ENCODE results near the gene ST6GAL2.

ST6GAL2 gene

GRCh38 chr2:106886916-106887758 lies 1.2 kb upstream of the ST6GAL2 start:
- H3K4me1 ChIP-seq (ENCODE audit: control insufficient read depth, insufficient read depth, low read length): peaks cover 21% of the 10 kb centered on the region
- no peaks in the 10 kb centered on the region for H3K36me3 ChIP-seq (ENCODE audit: control insufficient read depth in 2 of 2, insufficient read depth in 2 of 2, low read length in 2 of 2)
- peaks cover 6% of the 10 kb centered on the region in 2 donors for H3K27me3 ChIP-seq (ENCODE audit: control insufficient read depth in 1 of 2, insufficient read depth in 2 of 2, low read length in 2 of 2)
- no peak overlapping the region for H3K9ac ChIP-seq (ENCODE audit: low read length in 2 of 2)
- H3K4me3 ChIP-seq (ENCODE audit: low read length in 2 of 2): peak overlapping the region; percentile 52 to 78
- H3K27ac ChIP-seq (ENCODE audit: low read length): no peak overlapping the region
- H3K9me3 ChIP-seq (ENCODE audit: control insufficient read depth in 2 of 2, low read length in 2 of 2): no peaks in the 10 kb centered on the region

- H3K4me3 ChIP-seq (ENCODE audit: low read length in 2 of 2): peak overlapping the region; percentile 52 to 78
- no peaks in the 10 kb centered on the region for H3K9me3 ChIP-seq (ENCODE audit: control insufficient read depth in 2 of 2, low read length in 2 of 2)
- H3K27ac ChIP-seq (ENCODE audit: low read length): no peak overlapping the region
- no peak overlapping the region for H3K9ac ChIP-seq (ENCODE audit: low read length in 2 of 2)
- H3K4me1 ChIP-seq (ENCODE audit: control insufficient read depth, insufficient read depth, low read length): peaks cover 21% of the 10 kb centered on the region
- no peaks in the 10 kb centered on the region for H3K36me3 ChIP-seq (ENCODE audit: control insufficient read depth in 2 of 2, insufficient read depth in 2 of 2, low read length in 2 of 2)
- peaks cover 6% of the 10 kb centered on the region in 2 donors for H3K27me3 ChIP-seq (ENCODE audit: control insufficient read depth in 1 of 2, insufficient read depth in 2 of 2, low read length in 2 of 2)
Observed at GRCh38 chr2:106885329-106885728, 638 bp downstream of the ST6GAL2 start.

- no peak overlapping the region for H3K9ac ChIP-seq (ENCODE audit: low read length in 2 of 2)
- no peaks in the 10 kb centered on the region for H3K9me3 ChIP-seq (ENCODE audit: control insufficient read depth in 2 of 2, low read length in 2 of 2)
- H3K27ac ChIP-seq (ENCODE audit: low read length): no peak overlapping the region
- no peak overlapping the region for H3K4me3 ChIP-seq (ENCODE audit: low read length in 2 of 2)
- no peaks in the 10 kb centered on the region for H3K36me3 ChIP-seq (ENCODE audit: control insufficient read depth in 2 of 2, insufficient read depth in 2 of 2, low read length in 2 of 2)
- peaks cover 6% of the 10 kb centered on the region in 2 donors for H3K27me3 ChIP-seq (ENCODE audit: control insufficient read depth in 1 of 2, insufficient read depth in 2 of 2, low read length in 2 of 2)
- H3K4me1 ChIP-seq (ENCODE audit: control insufficient read depth, insufficient read depth, low read length): peaks cover 20% of the 10 kb centered on the region
Observed at GRCh38 chr2:106882673-106883072, 3.3 kb downstream of the ST6GAL2 start.

- Histone ChIP-seq H3K27me3 (ENCODE audit: control insufficient read depth in 1 of 2, insufficient read depth in 2 of 2, low read length in 2 of 2) (peaks cover 3 to 4% of the 10 kb centered on the region in 2 donors), H3K27ac (ENCODE audit: low read length) (no peak overlapping the region), H3K36me3 (ENCODE audit: control insufficient read depth in 2 of 2, insufficient read depth in 2 of 2, low read length in 2 of 2) (no peaks in the 10 kb centered on the region), H3K9ac (ENCODE audit: low read length in 2 of 2) (no peak overlapping the region), H3K4me3 (ENCODE audit: low read length in 2 of 2) (no peak overlapping the region), H3K9me3 (ENCODE audit: control insufficient read depth in 2 of 2, low read length in 2 of 2) (no peaks in the 10 kb centered on the region), H3K4me1 (ENCODE audit: control insufficient read depth, insufficient read depth, low read length) (no peaks in the 10 kb centered on the region)
Observed at GRCh38 chr2:106878206-106878605, 7.8 kb downstream of the ST6GAL2 start.

- H3K27ac ChIP-seq (ENCODE audit: low read length): no peak overlapping the region
- no peak overlapping the region for H3K4me3 ChIP-seq (ENCODE audit: low read length in 2 of 2)
- no peaks in the 10 kb centered on the region for H3K36me3 ChIP-seq (ENCODE audit: control insufficient read depth in 2 of 2, insufficient read depth in 2 of 2, low read length in 2 of 2)
- no peaks in the 10 kb centered on the region for H3K27me3 ChIP-seq (ENCODE audit: control insufficient read depth in 1 of 2, insufficient read depth in 2 of 2, low read length in 2 of 2)
- no peak overlapping the region for H3K9ac ChIP-seq (ENCODE audit: low read length in 2 of 2)
- no peaks in the 10 kb centered on the region for H3K4me1 ChIP-seq (ENCODE audit: control insufficient read depth, insufficient read depth, low read length)
- H3K9me3 ChIP-seq (ENCODE audit: control insufficient read depth in 2 of 2, low read length in 2 of 2): no peaks in the 10 kb centered on the region
Observed at GRCh38 chr2:106876699-106877098, 9.3 kb downstream of the ST6GAL2 start.

- H3K4me1 ChIP-seq (ENCODE audit: control insufficient read depth, insufficient read depth, low read length): no peaks in the 10 kb centered on the region
- no peak overlapping the region for H3K9ac ChIP-seq (ENCODE audit: low read length in 2 of 2)
- no peak overlapping the region for H3K4me3 ChIP-seq (ENCODE audit: low read length in 2 of 2)
- H3K36me3 ChIP-seq (ENCODE audit: control insufficient read depth in 2 of 2, insufficient read depth in 2 of 2, low read length in 2 of 2): no peaks in the 10 kb centered on the region
- no peak overlapping the region for H3K27ac ChIP-seq (ENCODE audit: low read length)
- no peaks in the 10 kb centered on the region for H3K27me3 ChIP-seq (ENCODE audit: control insufficient read depth in 1 of 2, insufficient read depth in 2 of 2, low read length in 2 of 2)
- H3K9me3 ChIP-seq (ENCODE audit: control insufficient read depth in 2 of 2, low read length in 2 of 2): no peaks in the 10 kb centered on the region
Observed at GRCh38 chr2:106869512-106870275, 16.3 kb downstream of the ST6GAL2 start.

- Histone ChIP-seq H3K9me3 (ENCODE audit: control insufficient read depth in 2 of 2, low read length in 2 of 2) (no peaks in the 10 kb centered on the region), H3K4me1 (ENCODE audit: control insufficient read depth, insufficient read depth, low read length) (no peaks in the 10 kb centered on the region), H3K36me3 (ENCODE audit: control insufficient read depth in 2 of 2, insufficient read depth in 2 of 2, low read length in 2 of 2) (no peaks in the 10 kb centered on the region), H3K4me3 (ENCODE audit: low read length in 2 of 2) (no peak overlapping the region), H3K27ac (ENCODE audit: low read length) (no peak overlapping the region), H3K27me3 (ENCODE audit: control insufficient read depth in 1 of 2, insufficient read depth in 2 of 2, low read length in 2 of 2) (no peaks in the 10 kb centered on the region), H3K9ac (ENCODE audit: low read length in 2 of 2) (no peak overlapping the region)
Observed at GRCh38 chr2:106868275-106868674, 17.7 kb downstream of the ST6GAL2 start.

- H3K9me3 ChIP-seq (ENCODE audit: control insufficient read depth in 2 of 2, low read length in 2 of 2): no peaks in the 10 kb centered on the region
- H3K4me3 ChIP-seq (ENCODE audit: low read length in 2 of 2): no peak overlapping the region
- H3K4me1 ChIP-seq (ENCODE audit: control insufficient read depth, insufficient read depth, low read length): no peaks in the 10 kb centered on the region
Observed at GRCh38 chr2:106867196-106867953, 18.6 kb downstream of the ST6GAL2 start.

GRCh38 chr2:106866641-106867040 lies 19.3 kb downstream of the ST6GAL2 start:
- no peak overlapping the region for H3K27ac ChIP-seq (ENCODE audit: low read length)
- H3K9me3 ChIP-seq (ENCODE audit: control insufficient read depth in 2 of 2, low read length in 2 of 2): no peaks in the 10 kb centered on the region
- H3K36me3 ChIP-seq (ENCODE audit: control insufficient read depth in 2 of 2, insufficient read depth in 2 of 2, low read length in 2 of 2): no peaks in the 10 kb centered on the region
- H3K9ac ChIP-seq (ENCODE audit: low read length in 2 of 2): no peak overlapping the region
- H3K4me1 ChIP-seq (ENCODE audit: control insufficient read depth, insufficient read depth, low read length): no peaks in the 10 kb centered on the region
- no peaks in the 10 kb centered on the region for H3K27me3 ChIP-seq (ENCODE audit: control insufficient read depth in 1 of 2, insufficient read depth in 2 of 2, low read length in 2 of 2)
- H3K4me3 ChIP-seq (ENCODE audit: low read length in 2 of 2): no peak overlapping the region

More at GRCh38 chr2:106867196-106867953, 18.6 kb downstream of the ST6GAL2 start:
- no peak overlapping the region for H3K27ac ChIP-seq (ENCODE audit: low read length)
- no peak overlapping the region for H3K9ac ChIP-seq (ENCODE audit: low read length in 2 of 2)
- no peaks in the 10 kb centered on the region for H3K36me3 ChIP-seq (ENCODE audit: control insufficient read depth in 2 of 2, insufficient read depth in 2 of 2, low read length in 2 of 2)
- H3K27me3 ChIP-seq (ENCODE audit: control insufficient read depth in 1 of 2, insufficient read depth in 2 of 2, low read length in 2 of 2): no peaks in the 10 kb centered on the region

- Histone ChIP-seq H3K36me3 (ENCODE audit: control insufficient read depth in 2 of 2, insufficient read depth in 2 of 2, low read length in 2 of 2) (no peaks in the 10 kb centered on the region), H3K9me3 (ENCODE audit: control insufficient read depth in 2 of 2, low read length in 2 of 2) (no peaks in the 10 kb centered on the region), H3K27me3 (ENCODE audit: control insufficient read depth in 1 of 2, insufficient read depth in 2 of 2, low read length in 2 of 2) (no peaks in the 10 kb centered on the region), H3K27ac (ENCODE audit: low read length) (no peak overlapping the region), H3K4me1 (ENCODE audit: control insufficient read depth, insufficient read depth, low read length) (no peaks in the 10 kb centered on the region), H3K9ac (ENCODE audit: low read length in 2 of 2) (no peak overlapping the region), H3K4me3 (ENCODE audit: low read length in 2 of 2) (no peak overlapping the region)
Observed at GRCh38 chr2:106864051-106864450, 21.9 kb downstream of the ST6GAL2 start.
